GM21737 (cell line): ENCODE results near the gene MZB1.
"Not testable (repeated sequence)": the region's sequence is repeated elsewhere in the genome, so short reads cannot be mapped to it uniquely, and the experiment has no call there.

Experiments
- ATAC-seq: cut with Tn5 transposase; IDR thresholded peaks from one replicate; pipeline ENCODE4 v1.9.1; 2021; ENCODE audit warnings: mild to moderate bottlenecking, moderate library complexity; ENCODE audit not compliant: unreplicated experiment

The MZB1 gene

GRCh38 chr5:139410993-139411828, 21.5 kb upstream of the MZB1 start:
- no peak for ATAC-seq

GRCh38 chr5:139410121-139410992, 20.6 kb upstream of the MZB1 start:
- no peak for ATAC-seq

GRCh38 chr5:139409116-139409515, 19.4 kb upstream of the MZB1 start:
- not testable (repeated sequence) for ATAC-seq

- ATAC-seq = no peak
Measured at GRCh38 chr5:139408191-139408590, 18.5 kb upstream of the MZB1 start.

- ATAC-seq = no peak
Measured at GRCh38 chr5:139407517-139407916, 17.8 kb upstream of the MZB1 start.

- ATAC-seq = no peak
Measured at GRCh38 chr5:139406963-139407362, 17.2 kb upstream of the MZB1 start.

GRCh38 chr5:139404484-139404840, 14.7 kb upstream of the MZB1 start:
- ATAC-seq = no peak

GRCh38 chr5:139403787-139404483, 14.2 kb upstream of the MZB1 start, which contains the start of gene SPATA24:
TSS of gene SPATA24 (minus strand) at chr5:139404089. CDS start at chr5:139404060, 29 bp downstream.
- peak; percentile 74 for ATAC-seq

GRCh38 chr5:139403418-139403786, 13.7 kb upstream of the MZB1 start:
- ATAC-seq = no peak

- no peak for ATAC-seq
Measured at GRCh38 chr5:139402561-139403158, 12.9 kb upstream of the MZB1 start.

GRCh38 chr5:139401546-139401945, 11.8 kb upstream of the MZB1 start:
- ATAC-seq = no peak

- ATAC-seq = peak; percentile 21
Measured at GRCh38 chr5:139399501-139400121, 9.9 kb upstream of the MZB1 start.

GRCh38 chr5:139397921-139398320, 8.2 kb upstream of the MZB1 start:
- ATAC-seq = no peak

GRCh38 chr5:139396691-139397090, 7.0 kb upstream of the MZB1 start:
- no peak for ATAC-seq

GRCh38 chr5:139395844-139396640, 6.3 kb upstream of the MZB1 start:
- ATAC-seq = no peak

- ATAC-seq = no peak
Measured at GRCh38 chr5:139394654-139395566, 5.2 kb upstream of the MZB1 start, which contains the start of gene PROB1. TSS of gene PROB1 (minus strand) at chr5:139395104. CDS start at chr5:139395081, 23 bp downstream.

GRCh38 chr5:139394123-139394653, 4.5 kb upstream of the MZB1 start:
- no peak for ATAC-seq

GRCh38 chr5:139393497-139394122, 3.9 kb upstream of the MZB1 start:
- ATAC-seq = no peak
